Liver (tissue), 9 donors: ENCODE measurements around the gene R3HDM1. TPM values are rescaled to one million over a fixed set of nuclear protein-coding genes. Genes with fewer than 3 reads are reported as not detected.
A peak's percentile ranks its signal among the peaks of the same experiment; 100 is the strongest.

Source experiments
- DNase-seq: peaks from one replicate; pipeline ENCODE4 v3.0.0-alpha.2; 2017; ENCODE audit warnings: low spot score
- H3K27ac ChIP-seq, 2 donors: one replicate each; pipeline ENCODE4 v1.7.0; 2013; ENCODE audit warnings: inconsistent platforms in 2 of 2, low read length in 2 of 2, control low read depth in 1 of 2, low read depth in 1 of 2, mild to moderate bottlenecking in 1 of 2
- H3K27me3 ChIP-seq, 4 donors: one replicate each; pipeline versions ENCODE4 v1.6.1 to v1.7.0; 2013; ENCODE audit warnings: low read length in 3 of 4, inconsistent platforms in 1 of 4, mild to moderate bottlenecking in 1 of 4, moderate library complexity in 1 of 4; ENCODE audit not compliant: control insufficient read depth in 4 of 4, insufficient read depth in 4 of 4
- H3K36me3 ChIP-seq, 4 donors: one replicate each; pipeline versions ENCODE4 v1.6.1 to v1.7.0; 2013; ENCODE audit warnings: low read length in 3 of 4, mild to moderate bottlenecking in 3 of 4, low read depth in 1 of 4, moderate library complexity in 1 of 4; ENCODE audit not compliant: control insufficient read depth in 4 of 4, insufficient read depth in 3 of 4
- H3K4me1 ChIP-seq, 4 donors: one replicate each; pipeline versions ENCODE4 v1.6.1 to v1.7.0; 2013; ENCODE audit warnings: low read length in 3 of 4, mild to moderate bottlenecking in 3 of 4, moderate library complexity in 1 of 4; ENCODE audit not compliant: control insufficient read depth in 4 of 4, insufficient read depth in 4 of 4
- H3K4me3 ChIP-seq, 3 donors: one replicate each; pipeline versions ENCODE4 v1.6.1 to v1.7.0; 2013; ENCODE audit warnings: low read length in 3 of 3, control low read depth in 1 of 3, low read depth in 1 of 3, mild to moderate bottlenecking in 1 of 3
- H3K9ac ChIP-seq, 2 donors: one replicate each; pipeline ENCODE4 v1.7.0; 2013; ENCODE audit warnings: low read length in 2 of 2, mild to moderate bottlenecking in 2 of 2, moderate library complexity in 2 of 2, control low read depth in 1 of 2, low read depth in 1 of 2
- H3K9me3 ChIP-seq, 4 donors: one replicate each; pipeline versions ENCODE4 v1.6.1 to v1.7.0; 2013; ENCODE audit warnings: low read length in 3 of 4; ENCODE audit not compliant: control insufficient read depth in 4 of 4
- FOXA1 ChIP-seq: IDR thresholded peaks from 2 replicates; pipeline ENCODE4 v1.6.1; 2016; ENCODE audit warnings: antibody characterized with exemption
- FOXA2 ChIP-seq: IDR thresholded peaks from 2 replicates; pipeline ENCODE4 v1.6.1; 2016; ENCODE audit warnings: antibody characterized with exemption
- GABPA ChIP-seq, 2 donors: IDR thresholded peaks in 1 of 2; conservative IDR thresholded peaks in 1 of 2; 2 replicates each; pipeline ENCODE4 v1.6.1; 2016; ENCODE audit warnings: antibody characterized with exemption in 2 of 2, mild to moderate bottlenecking in 1 of 2, moderate library complexity in 1 of 2
- HNF4A ChIP-seq, 2 donors: conservative IDR thresholded peaks; 2 replicates each; pipeline ENCODE4 v1.6.1; 2016; ENCODE audit warnings: antibody characterized with exemption in 2 of 2, mild to moderate bottlenecking in 2 of 2
- HNF4G ChIP-seq: IDR thresholded peaks from 2 replicates; pipeline ENCODE4 v1.6.1; 2016; ENCODE audit warnings: antibody characterized with exemption
- JUND ChIP-seq, 2 donors: IDR thresholded peaks; 2 replicates each; pipeline ENCODE4 v1.6.1; 2016; ENCODE audit warnings: antibody characterized with exemption in 2 of 2
- RAD21 ChIP-seq, 2 donors: IDR thresholded peaks; 2 replicates each; pipeline ENCODE4 v1.6.1; 2016; ENCODE audit warnings: antibody characterized with exemption in 2 of 2, mild to moderate bottlenecking in 2 of 2
- REST ChIP-seq: IDR thresholded peaks from 2 replicates; pipeline ENCODE4 v1.6.1; 2016; ENCODE audit warnings: antibody characterized with exemption, mild to moderate bottlenecking
- SP1 ChIP-seq: IDR thresholded peaks from 2 replicates; pipeline ENCODE4 v1.6.1; 2018; ENCODE audit warnings: antibody characterized with exemption, mild to moderate bottlenecking
- TAF1 ChIP-seq: conservative IDR thresholded peaks from 2 replicates; pipeline ENCODE4 v1.6.1; 2016; ENCODE audit warnings: antibody characterized with exemption, mild to moderate bottlenecking
- ZBTB33 ChIP-seq: IDR thresholded peaks from 2 replicates; pipeline ENCODE4 v1.6.1; 2016; ENCODE audit warnings: antibody characterized with exemption
- WGBS: extraction: QIAGEN DNeasy Blood & Tissue Kit; methylation state at CpG from one replicate; pipeline ENCODE4 v1.1.7; 2013; 5-methylcytosine and 5-hydroxymethylcytosine counted together
- polyA plus RNA-seq, 2 donors: library from polyadenylated mRNA; stranded (reverse) in 1 of 2; unstranded in 1 of 2; fragments of 200-250 nt in 1 of 2; fragments of >200 nt in 1 of 2; fragmentation: Nextera tagmentation in 1 of 2; extraction: Ambion mirVana in 1 of 2; gene quantifications; one replicate each; pipeline versions ENCODE4 v1.2.1 to v1.2.3, GENCODE V29; 2013 to 2015
- total RNA-seq, 2 donors: library from RNA; depleted of rRNA; stranded (reverse); fragments of >200 nt; gene quantifications; one replicate each; pipeline ENCODE4 v1.2.3, GENCODE V29; 2014
- TF ChIP-seq, protein P1 (sequence below): IDR thresholded peaks from 2 replicates; pipeline ENCODE4 v1.6.1; 2016; ENCODE audit warnings: antibody characterized with exemption
- TF ChIP-seq, protein P2 (sequence below): IDR thresholded peaks from 2 replicates; pipeline ENCODE4 v1.6.1; 2016; ENCODE audit warnings: antibody characterized with exemption
- donor health status: healthy.
- donor health status: healthy.
- donor health status: healthy.
- donor health status: healthy.
- donor health status: healthy.

The R3HDM1 gene
- total RNA-seq: 1 to 10 TPM; 8.0 to 10.0 TPM
- 1 to 10 TPM; 6.0 to 9.6 TPM for polyA plus RNA-seq

- TF ChIP-seq REST (peak; percentile 9), ZBTB33 (no peak), HNF4A (conservative IDR thresholded peaks at IDR 0.05) (no peak), SP1 (peak; percentile 90), RAD21 (IDR thresholded peaks at IDR 0.05) (peak; percentile 14 to 18), JUND (IDR thresholded peaks at IDR 0.05) (peak in 1 of 2 donors; percentile 16), TAF1 (no peak), FOXA1 (no peak), HNF4G (no peak)
- TF ChIP-seq, protein P1, sequence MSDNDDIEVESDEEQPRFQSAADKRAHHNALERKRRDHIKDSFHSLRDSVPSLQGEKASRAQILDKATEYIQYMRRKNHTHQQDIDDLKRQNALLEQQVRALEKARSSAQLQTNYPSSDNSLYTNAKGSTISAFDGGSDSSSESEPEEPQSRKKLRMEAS: no peak
- TF ChIP-seq, protein P2, sequence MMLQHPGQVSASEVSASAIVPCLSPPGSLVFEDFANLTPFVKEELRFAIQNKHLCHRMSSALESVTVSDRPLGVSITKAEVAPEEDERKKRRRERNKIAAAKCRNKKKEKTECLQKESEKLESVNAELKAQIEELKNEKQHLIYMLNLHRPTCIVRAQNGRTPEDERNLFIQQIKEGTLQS: no peak
- H3K4me3 ChIP-seq: peak within 1 kb of the TSS; percentile 89 to 100 (median 98)
- H3K36me3 ChIP-seq: no peaks in the 10 kb centered on the region
- H3K9ac ChIP-seq: peak within 1 kb of the TSS; percentile 92 to 99
- peak; percentile 94 for DNase-seq
- no peaks in the 10 kb centered on the region for H3K9me3 ChIP-seq
- H3K4me1 ChIP-seq: peaks cover 2 to 14% (median 9%) of the 10 kb centered on the region in 4 donors
- H3K27ac ChIP-seq: peak within 1 kb of the TSS; percentile 95 to 98
- WGBS: under 1% methylated on average over 75 of the region's 75 CpGs
- H3K27me3 ChIP-seq: no peaks in the 10 kb centered on the region
Measured at GRCh38 chr2:135531231-135532197, at the start of gene R3HDM1. Gene R3HDM1 (plus strand): TSS chr2:135531484. CDS start chr2:135604846, 73,362 bp downstream.

- H3K9ac ChIP-seq: no peak overlapping the region
- H3K27ac ChIP-seq: no peak overlapping the region
- TF ChIP-seq REST: no peak
- TF ChIP-seq HNF4A (conservative IDR thresholded peaks at IDR 0.05): no peak
- no peak for TF ChIP-seq TAF1
- TF ChIP-seq GABPA (IDR thresholded peaks at IDR 0.05 in 1 of 2, conservative IDR thresholded peaks at IDR 0.05 in 1 of 2): no peak
- TF ChIP-seq, protein P1: no peak
- TF ChIP-seq, protein P2: no peak
- TF ChIP-seq FOXA2: no peak
- no peaks in the 10 kb centered on the region for H3K27me3 ChIP-seq
- H3K4me3 ChIP-seq: no peak overlapping the region
- no peak for DNase-seq
- H3K4me1 ChIP-seq: no peaks in the 10 kb centered on the region
- no peaks in the 10 kb centered on the region for H3K9me3 ChIP-seq
- peaks cover 0 to 10% (median 0%) of the 10 kb centered on the region in 4 donors for H3K36me3 ChIP-seq
- WGBS: 94% methylated on average over 4 of the region's 4 CpGs
Measured at GRCh38 chr2:135485441-135485840, 45.8 kb upstream of the R3HDM1 start.
